GM11168 (cell line): ENCODE measurements around the gene KRTAP4-3.
"Not testable (repeated sequence)": the region's sequence is repeated elsewhere in the genome, so short reads cannot be mapped to it uniquely, and the experiment has no call there.

Experiments used
- in situ Hi-C: fragments of 300-500 bp; cut with MboI; formaldehyde crosslinking; loops from one replicate; pipeline ENCODE4 v1.12.0; 2022; ENCODE audit warnings: low sequenced_read_pairs; ENCODE audit not compliant: unreplicated experiment

KRTAP4-3 gene

GRCh38 chr17:41168121-41168520 lies at the start of gene KRTAP4-3:
TSS of gene KRTAP4-3 (minus strand) at chr17:41168221. CDS start at chr17:41168172, 49 bp downstream.
- in situ Hi-C loops: no loop called here

- in situ Hi-C loops: no loop called here
Measured at GRCh38 chr17:41215681-41216080, 47.7 kb upstream of the KRTAP4-3 start.

- in situ Hi-C loops: no loop called here
Measured at GRCh38 chr17:41212524-41213169, 44.6 kb upstream of the KRTAP4-3 start.

- in situ Hi-C loops: no loop called here
Measured at GRCh38 chr17:41211845-41212466, 43.9 kb upstream of the KRTAP4-3 start.

GRCh38 chr17:41199421-41200078 lies 31.5 kb upstream of the KRTAP4-3 start:
- in situ Hi-C loops: no loop called here

GRCh38 chr17:41196068-41196467 lies 28.0 kb upstream of the KRTAP4-3 start:
- in situ Hi-C loops: no loop called here

GRCh38 chr17:41190328-41190727 lies 22.3 kb upstream of the KRTAP4-3 start:
- in situ Hi-C loops: no loop called here

GRCh38 chr17:41189837-41190318 lies 21.9 kb upstream of the KRTAP4-3 start, which contains the start of gene KRTAP9-1:
TSS of gene KRTAP9-1 (plus strand) at chr17:41189887. CDS start at chr17:41189887, 0 bp downstream.
- in situ Hi-C loops: not testable (repeated sequence)

- in situ Hi-C loops: no loop called here
Measured at GRCh38 chr17:41186872-41187271, 18.9 kb upstream of the KRTAP4-3 start.

GRCh38 chr17:41185001-41185400 lies 17.0 kb upstream of the KRTAP4-3 start:
- in situ Hi-C loops: no loop called here

GRCh38 chr17:41184480-41184961 lies 16.5 kb upstream of the KRTAP4-3 start, which contains the start of gene KRTAP4-1:
TSS of gene KRTAP4-1 (minus strand) at chr17:41184911. CDS start at chr17:41184854, 57 bp downstream.
- in situ Hi-C loops: no loop called here

GRCh38 chr17:41178843-41179616 lies 11.0 kb upstream of the KRTAP4-3 start:
- in situ Hi-C loops: no loop called here

- in situ Hi-C loops: no loop called here
Measured at GRCh38 chr17:41178341-41178740, 10.3 kb upstream of the KRTAP4-3 start.

GRCh38 chr17:41177727-41178271 lies 9.8 kb upstream of the KRTAP4-3 start, which contains the start of gene KRTAP4-2:
TSS of gene KRTAP4-2 (minus strand) at chr17:41178221. CDS start at chr17:41178164, 57 bp downstream.
- in situ Hi-C loops: no loop called here

GRCh38 chr17:41176744-41177387 lies 8.8 kb upstream of the KRTAP4-3 start:
- in situ Hi-C loops: no loop called here

GRCh38 chr17:41171886-41172285 lies 3.9 kb upstream of the KRTAP4-3 start:
- in situ Hi-C loops: no loop called here

GRCh38 chr17:41167561-41167960 lies 460 bp downstream of the KRTAP4-3 start:
- in situ Hi-C loops: no loop called here

GRCh38 chr17:41163828-41164227 lies 4.2 kb downstream of the KRTAP4-3 start:
- in situ Hi-C loops: no loop called here

- in situ Hi-C loops: no loop called here
Measured at GRCh38 chr17:41160648-41161047, 7.4 kb downstream of the KRTAP4-3 start, which contains the start of gene KRTAP4-4. TSS of gene KRTAP4-4 (minus strand) at chr17:41160748. CDS start at chr17:41160691, 57 bp downstream.
